HepG2 (cell line): ENCODE results near the gene TRAF3.

Source experiments
- CTCF ChIP-seq: sonication (generic); formaldehyde crosslinking; IDR thresholded peaks from 2 replicates; pipeline ENCODE4 v1.5.0; 2020; ENCODE audit warnings: mild to moderate bottlenecking, missing genetic modification reagents, moderate library complexity
- SRF ChIP-seq: IDR thresholded peaks from 2 replicates; pipeline ENCODE4 v1.6.1; 2011; ENCODE audit warnings: mild to moderate bottlenecking, low read depth, low read length, moderate library complexity

DNA sequence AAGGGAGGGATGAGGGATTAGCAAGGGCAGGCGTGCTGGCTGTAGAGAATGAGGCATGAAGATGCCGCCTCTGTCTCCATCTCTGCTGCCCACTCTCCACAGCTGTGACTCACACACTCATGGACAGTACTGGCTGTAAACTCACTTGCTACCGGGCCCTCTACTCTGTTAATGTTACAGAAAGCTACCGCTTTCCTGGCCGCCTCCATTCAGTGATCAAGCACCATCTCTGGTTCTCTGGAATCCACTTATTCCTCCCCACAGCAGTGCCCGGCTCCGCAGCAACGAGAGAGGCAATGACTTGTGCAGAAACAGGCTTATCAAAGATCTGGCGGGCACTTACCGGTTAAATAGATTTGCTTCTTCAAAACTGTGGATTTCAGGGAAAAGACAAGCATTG is 180.0 kb downstream of the TRAF3 start:
- no peak for TF ChIP-seq SRF
- TF ChIP-seq CTCF, result no peak
